ENCODE measurements around the gene DEPDC1B. TPM values are rescaled to one million over a fixed set of nuclear protein-coding genes. Genes with fewer than 3 reads are reported as not detected.
"Not testable (repeated sequence)": the region's sequence is repeated elsewhere in the genome, so short reads cannot be mapped to it uniquely, and the experiment has no call there.

The DEPDC1B gene
- total RNA-seq, 2 experiments from 2014 or later, result 30.2 to 34.1 TPM

DNA sequence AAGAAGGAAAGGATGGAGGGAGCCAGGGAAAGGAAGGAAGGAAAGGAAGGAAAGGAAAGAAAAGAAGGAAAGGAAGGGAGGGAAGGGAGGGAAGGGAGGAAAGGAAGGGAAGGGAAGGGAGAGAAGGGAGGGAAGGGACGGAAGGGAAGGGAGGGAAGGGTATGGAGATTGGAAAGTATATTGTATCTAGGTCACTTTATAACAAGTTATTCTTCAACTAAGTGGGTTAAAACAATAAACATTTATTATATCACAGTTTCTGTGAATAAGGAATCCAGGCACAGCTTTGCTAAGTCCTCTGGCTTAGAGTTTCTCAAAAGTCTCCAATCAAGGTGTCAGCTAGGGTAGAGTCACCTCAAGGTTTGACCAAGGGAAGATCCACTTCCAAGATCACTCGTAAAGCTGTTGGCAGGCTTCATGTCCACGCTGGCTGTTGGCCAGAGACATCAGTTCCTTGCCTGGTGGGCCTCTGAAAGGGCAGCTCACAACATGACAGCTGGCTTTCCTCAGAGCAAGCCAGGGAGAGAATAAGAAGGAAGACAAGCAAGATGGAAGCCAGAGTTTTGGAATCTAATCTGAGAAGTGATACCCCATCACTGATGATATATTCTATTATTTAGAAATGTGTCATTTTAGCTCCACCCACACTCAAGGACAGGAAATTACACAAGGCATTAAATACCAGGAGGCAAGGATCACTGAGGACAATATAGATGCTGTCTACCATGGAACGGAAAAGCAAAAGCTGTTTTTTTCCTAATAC lies 105.1 kb downstream of the DEPDC1B start:
- TF ChIP-seq, protein P1, sequence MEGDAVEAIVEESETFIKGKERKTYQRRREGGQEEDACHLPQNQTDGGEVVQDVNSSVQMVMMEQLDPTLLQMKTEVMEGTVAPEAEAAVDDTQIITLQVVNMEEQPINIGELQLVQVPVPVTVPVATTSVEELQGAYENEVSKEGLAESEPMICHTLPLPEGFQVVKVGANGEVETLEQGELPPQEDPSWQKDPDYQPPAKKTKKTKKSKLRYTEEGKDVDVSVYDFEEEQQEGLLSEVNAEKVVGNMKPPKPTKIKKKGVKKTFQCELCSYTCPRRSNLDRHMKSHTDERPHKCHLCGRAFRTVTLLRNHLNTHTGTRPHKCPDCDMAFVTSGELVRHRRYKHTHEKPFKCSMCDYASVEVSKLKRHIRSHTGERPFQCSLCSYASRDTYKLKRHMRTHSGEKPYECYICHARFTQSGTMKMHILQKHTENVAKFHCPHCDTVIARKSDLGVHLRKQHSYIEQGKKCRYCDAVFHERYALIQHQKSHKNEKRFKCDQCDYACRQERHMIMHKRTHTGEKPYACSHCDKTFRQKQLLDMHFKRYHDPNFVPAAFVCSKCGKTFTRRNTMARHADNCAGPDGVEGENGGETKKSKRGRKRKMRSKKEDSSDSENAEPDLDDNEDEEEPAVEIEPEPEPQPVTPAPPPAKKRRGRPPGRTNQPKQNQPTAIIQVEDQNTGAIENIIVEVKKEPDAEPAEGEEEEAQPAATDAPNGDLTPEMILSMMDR (IDR thresholded peaks at IDR 0.05), result no peak
- Mint-ChIP-seq H3K4me3 (no peak overlapping the region), H3K4me1 (ENCODE audit: low read depth) (peaks cover 14% of the 10 kb centered on the region), H3K9me3 (no peaks in the 10 kb centered on the region), H3K27me3 (no peaks in the 10 kb centered on the region), H3K36me3 (ENCODE audit: low read depth) (peaks cover 1% of the 10 kb centered on the region), H3K27ac (no peak overlapping the region)
- no peak for ATAC-seq
- CTCF ChIA-PET, result interaction anchor here (1.3 kb wide), 1 partner anchor 12 kb away, joined by 3 read pairs; no protein-coding TSS in a partner anchor
- POLR2A ChIA-PET, result no interaction called here
- no peak for DNase-seq
- intact Hi-C loops (cut with micrococcal nuclease), result no loop called here

DNA sequence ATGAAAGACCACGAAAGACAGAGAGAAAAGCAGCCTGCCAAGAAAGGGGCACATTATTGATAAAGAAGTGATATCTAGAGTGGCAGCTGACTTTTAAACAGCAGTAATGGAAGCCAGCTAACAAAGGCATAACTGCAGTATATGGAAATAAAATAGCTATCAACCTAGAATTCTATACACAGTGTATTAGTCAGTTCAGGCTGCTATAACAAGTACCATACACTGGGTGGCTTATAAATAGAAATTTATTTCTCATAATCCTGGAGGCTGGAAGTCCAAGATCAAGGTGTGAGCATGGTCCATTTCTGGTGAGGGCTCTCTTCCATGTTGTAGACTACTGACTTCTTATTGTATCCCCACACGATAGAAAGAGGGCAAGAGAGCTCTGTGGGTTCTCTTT lies 109.8 kb downstream of the DEPDC1B start:
- intact Hi-C loops (cut with micrococcal nuclease), result no loop called here
- H3K4me3 Mint-ChIP-seq, result no peak overlapping the region
- ChIA-PET POLR2A (no interaction called here), CTCF (interaction anchor here (1.3 kb wide), 1 partner anchor 79 kb away, joined by 5 read pairs; no protein-coding TSS in a partner anchor)
- H3K36me3 Mint-ChIP-seq (ENCODE audit: low read depth), result no peaks in the 10 kb centered on the region
- no peaks in the 10 kb centered on the region for H3K4me1 Mint-ChIP-seq (ENCODE audit: low read depth)
- no peaks in the 10 kb centered on the region for H3K9me3 Mint-ChIP-seq
- ATAC-seq (no peak), DNase-seq (no peak)
- H3K27me3 Mint-ChIP-seq, result peaks cover 2% of the 10 kb centered on the region
- TF ChIP-seq, protein P1 (IDR thresholded peaks at IDR 0.05), result no peak
- no peak overlapping the region for H3K27ac Mint-ChIP-seq

DNA sequence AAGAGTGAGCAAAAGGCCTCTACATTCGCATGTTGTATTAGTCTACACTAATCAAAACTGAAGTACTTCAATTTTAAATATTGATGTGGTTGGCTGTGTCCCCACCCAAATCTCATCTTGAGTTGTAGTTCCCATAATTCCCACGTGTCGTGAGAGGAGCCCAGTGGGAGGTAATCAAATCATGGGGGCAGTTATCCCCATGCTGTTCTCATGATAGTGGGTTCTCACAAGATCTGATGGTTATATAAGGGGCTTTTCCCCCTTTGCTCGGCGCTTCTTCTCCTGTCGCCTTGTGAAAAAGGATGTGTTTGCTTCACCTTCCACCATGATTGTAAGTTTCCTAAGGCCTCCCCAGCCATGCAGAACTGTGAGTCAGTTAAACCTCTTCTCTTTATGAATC lies 112.7 kb downstream of the DEPDC1B start:
- intact Hi-C loops (cut with micrococcal nuclease), result not testable (repeated sequence)

DNA sequence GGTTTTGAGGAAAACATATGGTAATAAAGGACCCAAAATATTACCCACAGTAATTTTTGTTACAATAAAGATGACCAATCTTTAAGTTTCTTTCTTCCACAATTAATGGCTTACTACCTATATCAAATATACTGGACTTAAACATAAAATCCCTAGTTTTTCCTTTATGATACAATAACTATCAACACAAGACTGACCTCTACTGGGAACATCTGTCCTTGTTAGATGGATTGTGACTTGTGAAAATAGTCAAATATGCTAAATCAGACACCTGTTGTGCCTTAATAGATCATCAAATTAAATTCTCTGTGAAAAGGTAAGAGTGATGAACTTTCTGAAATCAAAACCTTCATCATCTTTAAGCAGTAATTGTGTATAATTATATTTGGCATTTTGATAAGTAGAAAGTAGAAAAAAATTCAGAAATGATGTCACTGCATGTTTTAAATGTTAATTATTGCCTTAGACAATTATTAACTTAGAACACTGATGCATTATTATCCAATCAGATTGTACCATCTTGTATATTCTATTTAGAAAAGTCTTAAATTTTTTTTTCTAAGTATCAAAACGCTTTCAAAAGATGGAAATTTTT lies 113.6 kb downstream of the DEPDC1B start:
- TF ChIP-seq, protein P1 (IDR thresholded peaks at IDR 0.05), result no peak
- Mint-ChIP-seq H3K4me1 (ENCODE audit: low read depth) (no peaks in the 10 kb centered on the region), H3K27me3 (peaks cover 3% of the 10 kb centered on the region), H3K4me3 (no peak overlapping the region), H3K27ac (no peak overlapping the region), H3K36me3 (ENCODE audit: low read depth) (no peaks in the 10 kb centered on the region), H3K9me3 (no peaks in the 10 kb centered on the region)
- ATAC-seq (no peak), DNase-seq (no peak)
- ChIA-PET POLR2A (no interaction called here), CTCF (no interaction called here)
- intact Hi-C loops (cut with micrococcal nuclease), result no loop called here

More for the DNA sequence above, 112.7 kb downstream of the DEPDC1B start:
- ATAC-seq; H3K27me3 Mint-ChIP-seq; H3K9me3 Mint-ChIP-seq; DNase-seq; H3K36me3 Mint-ChIP-seq (ENCODE audit: low read depth); H3K4me3 Mint-ChIP-seq; H3K27ac Mint-ChIP-seq; CTCF ChIA-PET; H3K4me1 Mint-ChIP-seq (ENCODE audit: low read depth); POLR2A ChIA-PET: not testable (repeated sequence)

DNA sequence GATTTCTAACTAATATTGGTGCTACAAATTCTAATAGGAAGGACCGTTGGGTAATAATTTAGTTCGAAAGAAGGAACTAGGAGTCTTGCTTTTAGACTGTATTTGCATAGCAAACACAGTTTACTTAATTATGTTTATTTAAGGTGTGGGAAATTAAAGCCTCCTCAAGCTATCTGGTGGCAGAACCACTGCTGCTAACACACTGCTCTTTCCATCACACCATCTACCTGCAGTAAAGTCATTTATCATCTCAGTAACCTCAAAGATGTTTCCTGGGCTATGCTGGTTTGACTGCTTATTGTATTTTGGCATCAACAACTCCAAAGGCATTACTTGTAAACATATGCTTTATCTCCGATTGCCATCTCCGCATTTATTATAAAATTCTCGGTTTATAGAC lies 114.3 kb downstream of the DEPDC1B start:
- intact Hi-C loops (cut with micrococcal nuclease), result no loop called here
- ChIA-PET CTCF (no interaction called here), POLR2A (no interaction called here)
- Mint-ChIP-seq H3K9me3 (no peaks in the 10 kb centered on the region), H3K27me3 (peaks cover 3% of the 10 kb centered on the region), H3K4me3 (no peak overlapping the region), H3K36me3 (ENCODE audit: low read depth) (no peaks in the 10 kb centered on the region), H3K27ac (no peak overlapping the region), H3K4me1 (ENCODE audit: low read depth) (no peaks in the 10 kb centered on the region)
- no peak for ATAC-seq
- TF ChIP-seq, protein P1 (IDR thresholded peaks at IDR 0.05), result no peak
- no peak for DNase-seq

Measured in activated CD8-positive, alpha-beta T cell treated with anti-CD3 and anti-CD28 coated beads for 36 hours (primary cell).